ENCODE measurements around the gene ARID4A.
A peak's percentile ranks its signal among the peaks of the same experiment; 100 is the strongest.
"Not testable (repeated sequence)": the region's sequence is repeated elsewhere in the genome, so short reads cannot be mapped to it uniquely, and the experiment has no call there.

ARID4A gene

GRCh38 chr14:58362798-58363412 is 64.5 kb downstream of the ARID4A start:
- no peak for DNase-seq (ENCODE audit: low read depth in 2 of 3, low spot score in 2 of 3)

GRCh38 chr14:58364316-58364715 is 66.0 kb downstream of the ARID4A start:
- no peak for DNase-seq (ENCODE audit: low read depth in 2 of 3, low spot score in 2 of 3)

DNA sequence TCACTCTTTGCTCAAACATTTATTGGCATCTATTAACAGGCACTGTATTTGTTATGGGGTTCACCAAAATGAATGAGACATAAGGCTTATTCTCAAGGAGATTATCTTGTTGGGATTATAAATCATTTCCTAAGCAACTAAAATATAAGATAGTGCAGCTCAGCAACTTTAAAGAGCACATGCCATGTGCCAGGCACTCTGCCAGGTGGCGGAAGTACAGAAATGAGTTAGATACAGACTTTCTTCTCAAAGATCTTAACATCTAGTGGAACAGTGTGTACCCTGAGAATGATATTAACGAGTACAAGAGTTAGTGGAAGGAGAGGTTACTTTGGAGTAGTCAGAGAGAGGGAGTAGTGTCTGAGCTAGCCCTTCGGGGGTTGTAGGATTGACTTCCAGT is 68.9 kb downstream of the ARID4A start:
- no peak for DNase-seq (ENCODE audit: low read depth in 2 of 3, low spot score in 2 of 3)

GRCh38 chr14:58368956-58369355 is 70.6 kb downstream of the ARID4A start:
- no peak for DNase-seq (ENCODE audit: low read depth in 2 of 3, low spot score in 2 of 3)

DNA sequence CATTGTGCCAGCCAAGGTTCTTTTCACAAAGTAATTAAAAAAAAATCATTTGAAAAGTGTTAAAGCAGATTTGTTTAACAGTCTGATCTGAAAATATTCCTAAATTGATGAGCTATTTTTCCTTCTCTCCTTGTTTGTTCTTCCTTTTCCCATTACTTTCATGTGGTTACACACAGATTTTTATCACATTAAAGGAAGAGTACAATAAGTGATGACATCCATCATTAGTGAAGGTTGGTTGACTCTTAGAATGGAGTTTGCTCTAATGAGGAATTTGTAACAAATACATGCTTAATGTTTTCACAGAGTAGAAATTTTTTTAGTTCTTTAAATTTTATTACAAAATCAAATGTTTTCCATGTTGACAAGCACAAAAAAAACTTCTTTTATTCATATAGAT is 78.4 kb downstream of the ARID4A start:
- DNase-seq (ENCODE audit: low read depth in 2 of 3, low spot score in 2 of 3): no peak

- no peak for DNase-seq (ENCODE audit: low read depth in 2 of 3, low spot score in 2 of 3)
Observed at GRCh38 chr14:58390830-58391229, 92.5 kb downstream of the ARID4A start.

GRCh38 chr14:58395562-58395811 is 97.1 kb downstream of the ARID4A start:
- no peak for DNase-seq (ENCODE audit: low read depth in 2 of 3, low spot score in 2 of 3)

DNA sequence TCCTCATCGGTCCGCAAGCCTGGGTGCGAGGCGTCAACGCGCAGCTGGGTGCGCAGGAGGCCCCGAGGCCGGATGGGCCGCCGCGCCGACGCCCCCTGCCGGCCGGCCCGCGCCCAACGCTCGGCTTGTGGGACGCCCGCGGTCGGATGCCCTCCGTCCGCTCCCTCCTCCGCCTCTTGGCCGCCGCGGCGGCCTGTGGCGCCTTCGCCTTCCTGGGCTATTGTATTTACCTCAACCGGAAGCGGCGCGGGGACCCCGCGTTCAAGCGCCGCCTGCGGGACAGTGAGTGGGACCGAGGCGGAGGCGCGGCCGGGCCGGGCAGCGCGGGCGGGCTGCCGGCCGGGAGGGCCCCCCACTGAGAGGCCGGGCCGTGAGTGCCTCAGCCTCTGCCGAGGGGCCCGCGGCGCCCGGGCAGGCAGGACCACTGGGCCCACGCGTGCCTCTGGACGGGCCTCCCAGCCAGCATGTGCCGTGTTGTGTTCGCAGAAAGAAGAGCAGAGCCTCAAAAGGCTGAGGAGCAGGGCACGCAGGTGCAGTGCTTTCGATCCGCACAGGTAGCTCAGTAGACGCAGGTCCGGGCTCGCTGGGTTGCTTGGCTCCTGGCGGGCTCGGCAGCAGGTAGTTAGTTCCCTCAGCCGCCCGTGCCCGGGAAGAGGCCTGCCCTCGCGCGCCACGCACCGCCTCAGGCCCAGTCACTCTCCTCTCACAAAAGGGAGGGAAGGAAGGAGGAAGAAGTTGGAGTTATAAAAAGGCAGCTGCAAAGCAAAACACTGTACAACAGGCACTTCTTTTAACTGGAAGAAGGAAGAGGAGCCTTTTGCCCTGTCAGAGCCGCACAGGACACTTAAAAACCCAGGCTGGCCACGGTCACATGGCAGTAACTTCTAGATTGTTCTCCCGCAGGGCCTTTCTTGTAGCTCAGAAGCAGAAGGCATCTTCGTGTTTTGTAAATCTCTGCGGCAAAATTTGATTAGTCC is 97.7 kb downstream of the ARID4A start, which contains the start of gene TOMM20L:
Gene TOMM20L, plus strand, starts transcription at position 119 of the 977 bp plus-strand sequence. Its CDS starts 28 bp downstream, at position 147.
- DNase-seq (ENCODE audit: low read depth in 2 of 3, low spot score in 2 of 3): peak; percentile 38 to 62 (median 42)

DNA sequence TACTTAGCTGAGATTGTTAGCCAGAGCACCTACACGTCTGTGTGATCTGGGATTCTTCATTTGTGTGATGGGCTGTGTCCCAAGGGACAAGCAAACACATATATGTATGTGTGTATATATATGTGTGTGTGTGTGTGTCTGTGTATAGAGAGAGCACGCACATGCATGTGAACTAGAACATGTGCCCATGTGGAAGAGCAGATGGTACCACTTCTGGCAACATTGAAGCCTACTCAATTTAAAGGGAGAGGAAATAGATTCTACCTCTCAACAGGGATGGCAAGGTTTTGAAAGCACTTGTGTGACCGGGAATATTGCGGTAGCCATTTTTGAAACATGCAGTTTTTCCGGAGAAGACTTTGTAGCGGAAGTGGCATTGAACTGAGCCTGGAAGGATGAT is 98.8 kb downstream of the ARID4A start:
- DNase-seq (ENCODE audit: low read depth in 2 of 3, low spot score in 2 of 3): no peak

DNA sequence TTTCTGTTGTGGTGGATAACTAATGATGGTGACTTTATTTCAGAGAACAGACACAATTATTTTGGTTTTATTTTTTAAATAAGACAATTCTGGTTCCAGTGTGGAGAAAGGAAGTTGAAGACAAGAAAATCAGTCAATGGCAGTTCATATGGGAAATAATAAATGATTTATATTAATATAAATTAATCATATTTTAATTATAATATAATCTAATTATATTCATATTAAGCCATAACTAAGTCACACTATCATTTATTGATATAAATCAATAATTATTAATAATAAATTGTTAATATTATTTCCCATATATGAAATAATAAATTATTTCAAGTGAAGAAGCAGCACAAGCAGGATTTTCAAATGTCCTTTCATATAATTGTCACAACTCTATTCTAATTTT is 100.1 kb downstream of the ARID4A start:
- no peak for DNase-seq (ENCODE audit: low read depth in 2 of 3, low spot score in 2 of 3)

DNA sequence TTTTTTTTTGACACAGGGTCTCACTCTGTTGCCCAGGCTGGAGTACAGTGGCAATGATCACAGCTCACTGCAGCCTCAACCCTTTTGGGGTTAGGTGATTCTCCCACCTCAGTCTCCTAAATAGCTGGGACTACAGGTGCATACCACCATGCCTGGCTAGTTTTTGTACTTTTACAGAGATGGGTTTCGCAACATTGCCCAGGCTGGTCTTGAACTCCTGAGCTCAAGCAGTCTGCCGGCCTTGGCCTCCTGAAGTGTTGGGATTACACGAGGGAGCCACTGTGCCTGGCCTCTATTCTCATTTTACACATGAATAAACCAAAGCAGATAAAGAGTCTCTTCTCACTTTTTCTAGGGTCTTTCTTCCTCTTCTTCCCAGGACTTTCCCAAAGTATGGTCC is 100.5 kb downstream of the ARID4A start:
- DNase-seq (ENCODE audit: low read depth in 2 of 3, low spot score in 2 of 3): no peak

DNA sequence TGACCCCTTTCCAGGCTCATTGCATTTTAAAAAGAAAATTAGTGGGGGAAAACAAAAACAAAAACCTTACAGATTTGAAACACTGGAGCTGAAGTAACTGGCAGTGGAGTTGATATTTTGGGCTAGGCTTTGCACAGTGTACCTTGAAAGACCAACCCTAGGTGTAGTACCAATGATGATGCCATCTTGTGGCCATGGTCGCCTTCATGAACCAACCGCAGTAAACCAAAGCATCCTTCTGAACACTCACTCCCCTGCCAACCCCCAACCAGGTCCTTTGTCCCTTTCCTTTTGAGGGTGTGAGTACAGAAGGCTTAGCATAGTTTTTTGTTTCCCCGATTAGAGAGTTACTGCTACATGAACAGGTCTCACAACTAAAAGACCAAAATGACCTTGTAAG is 103.2 kb downstream of the ARID4A start:
- no peak for DNase-seq (ENCODE audit: low read depth in 2 of 3, low spot score in 2 of 3)

DNA sequence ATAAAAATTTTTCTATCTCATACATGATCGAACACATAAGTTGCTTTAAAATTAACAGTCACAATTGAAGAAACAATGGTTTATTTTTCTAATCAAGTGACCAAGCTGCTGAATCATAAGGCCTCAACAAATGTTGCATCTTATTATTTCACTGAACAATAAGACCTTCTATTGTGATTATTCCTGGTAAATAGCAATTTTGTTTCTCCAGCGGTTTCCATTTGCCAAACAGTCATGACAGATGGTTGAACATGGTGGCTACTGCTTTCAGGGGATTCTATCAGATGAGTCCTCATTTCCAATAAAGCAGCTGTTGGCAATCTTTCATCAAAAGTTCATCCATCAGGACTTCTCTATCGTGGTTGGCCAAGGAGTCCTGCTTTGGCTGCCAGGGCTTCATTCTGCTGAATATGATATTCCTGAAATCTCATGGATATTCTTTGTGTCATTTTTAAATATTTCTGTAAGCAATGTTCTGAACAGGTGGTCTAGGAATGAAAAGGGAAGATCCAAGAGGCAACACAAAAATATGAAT is 110.4 kb downstream of the ARID4A start:
- no peak for DNase-seq (ENCODE audit: low read depth in 2 of 3, low spot score in 2 of 3)

DNA sequence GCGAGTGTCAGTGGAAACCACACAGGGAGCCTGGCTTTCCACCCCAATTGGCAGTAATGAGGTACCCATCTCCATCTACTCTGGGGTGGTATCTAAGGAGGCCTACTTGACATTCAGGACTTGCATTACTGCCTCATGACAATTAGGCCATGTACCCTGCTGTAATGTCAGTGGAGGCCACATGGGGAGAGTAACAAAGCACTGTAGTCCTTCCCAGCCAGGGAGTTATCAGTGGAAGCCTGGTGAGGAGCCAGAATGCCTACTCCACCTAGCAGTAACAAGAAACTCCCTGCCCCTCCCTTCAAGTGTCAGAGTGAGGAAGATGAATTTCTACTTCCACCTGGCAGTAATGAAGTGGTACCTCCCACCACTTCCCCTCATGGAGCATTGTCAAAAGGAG is 116.5 kb downstream of the ARID4A start:
- DNase-seq (ENCODE audit: low read depth in 2 of 3, low spot score in 2 of 3): no peak

GRCh38 chr14:58415636-58416547 is 117.5 kb downstream of the ARID4A start:
- no peak for DNase-seq (ENCODE audit: low read depth in 2 of 3, low spot score in 2 of 3)

- DNase-seq (ENCODE audit: low read depth in 2 of 3, low spot score in 2 of 3): not testable (repeated sequence)
Observed at GRCh38 chr14:58416934-58417333, 118.6 kb downstream of the ARID4A start.
